Parathyroid adenoma (tissue), 2 donors: ENCODE results near the gene OSBPL5.

Experiments used
- H2AFZ ChIP-seq: fragments of 300-600 bp; sonication (generic); one replicate; pipeline ENCODE4 v1.7.0; 2017; ENCODE audit warnings: antibody characterized with exemption, mild to moderate bottlenecking
- H3K27ac ChIP-seq: fragments of 300-600 bp; sonication (generic); one replicate; pipeline ENCODE4 v1.7.0; 2017
- H3K27me3 ChIP-seq: fragments of 300-600 bp; sonication (generic); one replicate; pipeline ENCODE4 v1.7.0; 2017; ENCODE audit warnings: low read length; ENCODE audit not compliant: control insufficient read depth, insufficient read depth
- H3K36me3 ChIP-seq: fragments of 300-600 bp; sonication (generic); one replicate; pipeline ENCODE4 v1.7.0; 2017; ENCODE audit warnings: low read length; ENCODE audit not compliant: control insufficient read depth, insufficient read depth
- H3K4me1 ChIP-seq: fragments of 300-600 bp; sonication (generic); one replicate; pipeline ENCODE4 v1.7.0; 2017; ENCODE audit warnings: control low read depth
- H3K4me2 ChIP-seq: fragments of 300-600 bp; sonication (generic); one replicate; pipeline ENCODE4 v1.7.0; 2017; ENCODE audit warnings: low read length
- H3K4me3 ChIP-seq: fragments of 300-600 bp; sonication (generic); one replicate; pipeline ENCODE4 v1.7.0; 2017; ENCODE audit warnings: low read depth, low read length
- H3K79me2 ChIP-seq: fragments of 300-600 bp; sonication (generic); one replicate; pipeline ENCODE4 v1.7.0; 2017; ENCODE audit warnings: control low read depth
- H3K9ac ChIP-seq: fragments of 300-600 bp; sonication (generic); one replicate; pipeline ENCODE4 v1.7.0; 2017; ENCODE audit warnings: mild to moderate bottlenecking
- H3K9me3 ChIP-seq: fragments of 300-600 bp; sonication (generic); one replicate; pipeline ENCODE4 v1.7.0; 2017; ENCODE audit warnings: low read length; ENCODE audit not compliant: control insufficient read depth
- TF ChIP-seq, protein P1 (sequence below): fragments of 300-600 bp; sonication (generic); IDR thresholded peaks from one replicate; pipeline ENCODE4 v1.7.0; 2017; ENCODE audit warnings: antibody characterized with exemption, mild to moderate bottlenecking
- donor health status: primary hyperparathyroidism.

The OSBPL5 gene

DNA sequence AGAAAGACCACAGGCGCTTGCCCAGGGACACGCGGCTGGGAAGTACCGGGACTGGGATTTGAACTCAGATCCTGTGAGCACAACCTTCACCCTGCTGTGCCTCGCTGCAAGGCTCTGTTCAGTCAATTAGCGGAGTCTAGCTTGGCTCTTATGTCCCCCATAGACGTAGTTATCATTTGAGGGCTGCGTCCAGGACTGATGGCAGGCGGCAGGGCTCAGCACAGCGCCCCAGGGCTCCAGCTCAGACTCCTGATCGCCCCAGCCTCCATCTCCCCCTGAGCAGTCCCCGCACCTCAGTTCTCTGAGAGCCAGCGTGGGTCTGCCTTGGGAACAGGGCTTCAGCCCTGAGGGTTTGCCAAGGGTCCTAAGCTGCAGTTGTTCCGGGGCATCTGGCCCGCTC, 33.7 kb upstream of the OSBPL5 start:
- Histone ChIP-seq H3K79me2 (no peaks in the 10 kb centered on the region), H3K4me2 (no peak overlapping the region), H3K36me3 (no peaks in the 10 kb centered on the region), H3K4me1 (no peaks in the 10 kb centered on the region), H3K4me3 (no peak overlapping the region), H3K9me3 (no peaks in the 10 kb centered on the region), H3K9ac (no peak overlapping the region), H2AFZ (no peak overlapping the region), H3K27me3 (no peaks in the 10 kb centered on the region), H3K27ac (no peak overlapping the region)
- TF ChIP-seq, protein P1, sequence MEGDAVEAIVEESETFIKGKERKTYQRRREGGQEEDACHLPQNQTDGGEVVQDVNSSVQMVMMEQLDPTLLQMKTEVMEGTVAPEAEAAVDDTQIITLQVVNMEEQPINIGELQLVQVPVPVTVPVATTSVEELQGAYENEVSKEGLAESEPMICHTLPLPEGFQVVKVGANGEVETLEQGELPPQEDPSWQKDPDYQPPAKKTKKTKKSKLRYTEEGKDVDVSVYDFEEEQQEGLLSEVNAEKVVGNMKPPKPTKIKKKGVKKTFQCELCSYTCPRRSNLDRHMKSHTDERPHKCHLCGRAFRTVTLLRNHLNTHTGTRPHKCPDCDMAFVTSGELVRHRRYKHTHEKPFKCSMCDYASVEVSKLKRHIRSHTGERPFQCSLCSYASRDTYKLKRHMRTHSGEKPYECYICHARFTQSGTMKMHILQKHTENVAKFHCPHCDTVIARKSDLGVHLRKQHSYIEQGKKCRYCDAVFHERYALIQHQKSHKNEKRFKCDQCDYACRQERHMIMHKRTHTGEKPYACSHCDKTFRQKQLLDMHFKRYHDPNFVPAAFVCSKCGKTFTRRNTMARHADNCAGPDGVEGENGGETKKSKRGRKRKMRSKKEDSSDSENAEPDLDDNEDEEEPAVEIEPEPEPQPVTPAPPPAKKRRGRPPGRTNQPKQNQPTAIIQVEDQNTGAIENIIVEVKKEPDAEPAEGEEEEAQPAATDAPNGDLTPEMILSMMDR: no peak

DNA sequence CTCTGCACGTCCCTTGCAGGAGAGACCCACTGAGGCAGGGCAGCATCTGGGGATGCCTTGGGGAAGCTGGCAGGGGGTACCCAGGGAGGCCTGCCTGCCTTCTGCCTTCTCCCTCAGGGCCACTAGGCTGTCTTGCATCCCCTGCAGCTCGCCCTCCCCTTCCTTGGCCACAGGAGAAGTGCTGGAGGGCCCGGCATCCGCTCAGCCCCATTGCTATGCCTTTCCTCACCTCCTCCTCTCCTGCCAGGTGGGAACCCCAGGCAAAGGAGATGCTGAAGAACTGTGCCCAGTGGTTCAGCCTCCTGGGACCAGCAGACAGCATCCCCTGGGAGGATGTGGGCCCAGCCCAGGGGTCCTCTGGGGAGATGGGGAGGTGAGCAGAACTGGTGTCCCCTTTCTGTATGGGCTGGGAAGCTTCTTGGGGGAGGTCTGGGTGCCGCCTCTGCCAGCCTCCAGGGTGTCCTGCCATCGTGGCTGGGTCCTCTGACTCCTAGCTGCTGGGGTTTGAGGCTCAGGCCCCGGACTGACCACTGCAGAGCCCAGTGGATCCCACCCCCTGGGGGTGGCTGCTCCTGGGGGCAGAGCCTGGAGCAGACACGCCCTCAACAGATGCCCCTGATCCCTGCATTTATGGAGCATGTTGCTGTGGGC, 32.9 kb upstream of the OSBPL5 start:
- Histone ChIP-seq H3K9ac (no peak overlapping the region), H2AFZ (no peak overlapping the region), H3K79me2 (no peaks in the 10 kb centered on the region), H3K36me3 (no peaks in the 10 kb centered on the region), H3K27me3 (no peaks in the 10 kb centered on the region), H3K9me3 (no peaks in the 10 kb centered on the region), H3K4me3 (no peak overlapping the region), H3K27ac (no peak overlapping the region), H3K4me2 (no peak overlapping the region), H3K4me1 (no peaks in the 10 kb centered on the region)
- TF ChIP-seq, protein P1: no peak

DNA sequence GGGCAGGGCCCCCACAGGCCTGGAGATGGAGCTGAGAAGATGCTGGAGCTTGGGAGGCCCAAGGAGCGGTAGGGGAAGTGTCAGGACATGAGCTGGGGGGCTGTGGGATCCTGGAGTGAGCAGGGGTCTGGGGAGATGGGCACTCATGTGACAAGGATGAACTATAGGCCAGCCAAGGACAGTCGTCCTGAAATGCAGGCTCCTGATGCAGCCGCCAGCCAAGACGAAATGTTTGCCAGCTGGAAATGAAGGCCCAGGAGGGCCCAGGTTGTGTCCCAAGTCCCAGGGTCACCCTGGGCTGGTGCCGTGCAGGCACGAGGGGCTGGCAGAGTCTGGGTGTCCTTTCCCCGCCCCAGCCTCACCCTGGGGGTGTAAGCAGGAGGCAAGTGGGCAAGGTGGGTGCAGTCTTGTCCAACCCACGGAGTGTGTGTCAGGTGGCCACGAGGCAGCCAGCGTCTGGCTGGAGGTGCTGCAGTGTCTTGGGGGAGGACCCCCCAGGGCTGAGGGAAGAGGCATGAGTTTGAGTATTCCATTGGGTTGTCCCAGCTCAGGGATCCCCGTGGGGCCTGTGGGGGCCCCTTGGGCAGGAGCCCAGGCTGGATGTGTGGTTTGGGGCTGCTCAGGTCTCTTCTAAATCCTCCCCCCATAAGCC, 32.1 kb upstream of the OSBPL5 start:
- H3K36me3 ChIP-seq: no peaks in the 10 kb centered on the region
- TF ChIP-seq, protein P1: no peak
- H3K79me2 ChIP-seq: no peaks in the 10 kb centered on the region
- no peaks in the 10 kb centered on the region for H3K27me3 ChIP-seq
- no peak overlapping the region for H3K27ac ChIP-seq
- H3K9me3 ChIP-seq: no peaks in the 10 kb centered on the region
- no peak overlapping the region for H3K4me3 ChIP-seq
- no peak overlapping the region for H2AFZ ChIP-seq
- H3K9ac ChIP-seq: no peak overlapping the region
- no peaks in the 10 kb centered on the region for H3K4me1 ChIP-seq
- H3K4me2 ChIP-seq: no peak overlapping the region

DNA sequence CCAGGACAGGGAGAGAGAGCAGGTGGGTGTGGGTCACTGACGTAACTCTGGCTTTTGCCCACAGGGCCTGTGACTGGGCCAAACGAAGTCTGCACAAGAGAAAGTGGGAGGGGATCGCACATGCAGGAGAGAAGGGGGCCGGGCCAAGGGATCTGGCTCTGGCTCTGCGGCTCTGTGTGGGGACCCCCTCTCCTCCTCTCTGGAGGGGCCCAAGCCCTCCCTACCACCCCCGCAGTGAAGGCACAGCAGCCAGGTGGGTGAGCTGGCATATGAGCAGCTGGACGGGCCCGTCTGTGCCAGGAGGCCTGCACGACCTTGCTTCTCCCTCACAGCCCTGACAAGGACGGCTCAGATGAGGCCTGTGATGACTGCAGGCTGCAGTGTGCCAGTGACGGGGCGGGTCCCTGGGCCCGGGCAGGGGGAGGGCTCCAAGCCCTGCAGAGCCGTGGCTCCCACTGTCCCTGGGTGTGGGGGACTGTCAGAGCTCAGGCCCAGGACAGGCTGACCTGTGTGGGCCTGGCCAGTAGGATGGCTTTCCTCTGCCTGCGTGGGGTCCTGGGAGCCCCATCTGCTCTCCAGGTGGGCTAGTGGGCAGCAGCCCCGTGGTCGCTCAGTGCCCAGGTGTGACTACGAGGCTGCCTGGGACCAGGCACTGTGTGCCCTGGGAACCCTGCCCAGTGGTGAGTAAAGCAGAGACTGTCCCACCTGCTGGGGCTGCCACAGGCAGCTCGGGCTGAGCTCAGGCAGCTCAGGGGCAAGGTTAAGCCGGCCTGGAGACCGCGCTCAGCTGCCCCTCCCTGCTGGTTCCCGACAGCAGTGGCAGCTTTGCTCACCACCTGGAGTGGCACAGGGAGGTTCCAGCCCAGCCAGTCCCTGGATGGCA, 31.3 kb upstream of the OSBPL5 start:
- Histone ChIP-seq H3K4me1 (no peaks in the 10 kb centered on the region), H3K4me3 (no peak overlapping the region), H3K27ac (no peak overlapping the region), H2AFZ (no peak overlapping the region), H3K36me3 (no peaks in the 10 kb centered on the region), H3K9me3 (no peaks in the 10 kb centered on the region), H3K79me2 (no peaks in the 10 kb centered on the region), H3K4me2 (no peak overlapping the region), H3K27me3 (no peaks in the 10 kb centered on the region), H3K9ac (no peak overlapping the region)
- TF ChIP-seq, protein P1: no peak
